SK-N-SH treated with all-trans-retinoic acid at 6 μM for 48 hours (cell line): ENCODE measurements around the gene FRMD4B.

ENCODE experiments used
- ARNTL ChIP-seq: fragments of 450-650 bp; formaldehyde crosslinking; IDR thresholded peaks from 2 replicates; pipeline ENCODE4 v1.5.0; 2020; ENCODE audit warnings: low read depth, mild to moderate bottlenecking, moderate library complexity, borderline replicate concordance
- BACH2 ChIP-seq: fragments of 250-450 bp; sonication (Bioruptor Pico); IDR thresholded peaks from 2 replicates; pipeline ENCODE4 v1.9.0; 2021; ENCODE audit warnings: mild to moderate bottlenecking, borderline replicate concordance
- CREB5 ChIP-seq: fragments of 250-450 bp; sonication (Bioruptor Pico); IDR thresholded peaks from 2 replicates; pipeline ENCODE4 v1.5.1; 2020; ENCODE audit warnings: low read depth, mild to moderate bottlenecking, moderate library complexity
- PPARA ChIP-seq: fragments of 250-450 bp; sonication (Bioruptor Pico); IDR thresholded peaks from 2 replicates; pipeline ENCODE4 v1.5.0; 2020; ENCODE audit warnings: mild to moderate bottlenecking, borderline replicate concordance
- SNAI2 ChIP-seq: fragments of 250-450 bp; sonication (Bioruptor Pico); IDR thresholded peaks from 2 replicates; pipeline ENCODE4 v1.5.0; 2020; ENCODE audit warnings: mild to moderate bottlenecking, moderate library complexity
- TOX ChIP-seq: fragments of 250-450 bp; sonication (Bioruptor Pico); IDR thresholded peaks from 2 replicates; pipeline ENCODE4 v1.8.0; 2021; ENCODE audit warnings: mild to moderate bottlenecking, moderate library complexity, borderline replicate concordance
- ZFP3 ChIP-seq: fragments of 250-450 bp; sonication (Bioruptor Pico); IDR thresholded peaks from 2 replicates; pipeline ENCODE4 v1.5.0; 2020; ENCODE audit warnings: mild to moderate bottlenecking, moderate library complexity
- ZFP30 ChIP-seq: fragments of 450-650 bp; formaldehyde crosslinking; IDR thresholded peaks from 2 replicates; pipeline ENCODE4 v1.5.0; 2022; ENCODE audit warnings: mild to moderate bottlenecking, moderate library complexity

- TF ChIP-seq SNAI2 (CRISPR knock-in tag) (no peak), PPARA (CRISPR knock-in tag) (no peak), BACH2 (no peak), ZFP30 (CRISPR knock-in tag) (no peak), TOX (CRISPR knock-in tag) (no peak), CREB5 (CRISPR knock-in tag) (no peak), ARNTL (no peak), ZFP3 (no peak)
These were observed 185.4 kb downstream of the FRMD4B start for GRCh38 chr3:69200384-69201068.
